ENCODE measurements around the gene MAST3.

DNA sequence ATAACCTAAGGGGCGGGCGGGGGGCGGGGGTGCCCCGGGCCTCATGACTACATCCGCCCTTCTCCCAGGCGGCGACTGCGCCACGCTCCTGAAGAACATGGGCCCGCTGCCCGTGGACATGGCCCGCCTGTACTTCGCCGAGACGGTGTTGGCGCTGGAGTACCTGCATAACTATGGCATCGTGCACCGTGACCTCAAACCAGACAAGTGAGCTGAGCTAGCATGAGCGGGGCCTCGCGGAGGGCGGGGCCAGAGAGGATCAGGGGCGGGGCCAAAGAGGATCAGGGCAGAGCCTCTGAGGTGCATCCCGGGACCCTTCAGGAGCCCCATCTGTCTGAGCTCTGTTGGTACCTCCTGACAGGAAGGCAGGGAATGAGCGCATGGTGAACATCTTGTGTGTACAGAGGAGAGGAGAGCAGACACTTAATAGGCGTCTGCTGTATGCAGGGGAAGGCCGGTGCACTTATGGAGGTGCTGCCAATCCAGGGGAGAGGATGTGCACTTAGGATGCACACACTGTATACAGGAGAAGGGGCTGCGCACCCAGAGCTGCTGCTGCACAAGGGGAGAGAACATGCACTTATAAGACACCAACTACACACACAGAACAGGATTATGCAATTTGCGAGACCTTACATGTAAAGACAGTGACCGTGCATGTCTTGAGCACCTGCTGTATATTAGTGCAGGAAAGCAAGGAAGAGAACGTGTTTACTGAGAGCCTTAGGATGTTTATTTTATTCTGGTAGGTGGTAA is 34.4 kb downstream of the MAST3 start:
- TF ChIP-seq EZH2phosphoT487 (IDR thresholded peaks at IDR 0.05; ENCODE audit: borderline replicate concordance), result no peak
- TF ChIP-seq, protein P1, sequence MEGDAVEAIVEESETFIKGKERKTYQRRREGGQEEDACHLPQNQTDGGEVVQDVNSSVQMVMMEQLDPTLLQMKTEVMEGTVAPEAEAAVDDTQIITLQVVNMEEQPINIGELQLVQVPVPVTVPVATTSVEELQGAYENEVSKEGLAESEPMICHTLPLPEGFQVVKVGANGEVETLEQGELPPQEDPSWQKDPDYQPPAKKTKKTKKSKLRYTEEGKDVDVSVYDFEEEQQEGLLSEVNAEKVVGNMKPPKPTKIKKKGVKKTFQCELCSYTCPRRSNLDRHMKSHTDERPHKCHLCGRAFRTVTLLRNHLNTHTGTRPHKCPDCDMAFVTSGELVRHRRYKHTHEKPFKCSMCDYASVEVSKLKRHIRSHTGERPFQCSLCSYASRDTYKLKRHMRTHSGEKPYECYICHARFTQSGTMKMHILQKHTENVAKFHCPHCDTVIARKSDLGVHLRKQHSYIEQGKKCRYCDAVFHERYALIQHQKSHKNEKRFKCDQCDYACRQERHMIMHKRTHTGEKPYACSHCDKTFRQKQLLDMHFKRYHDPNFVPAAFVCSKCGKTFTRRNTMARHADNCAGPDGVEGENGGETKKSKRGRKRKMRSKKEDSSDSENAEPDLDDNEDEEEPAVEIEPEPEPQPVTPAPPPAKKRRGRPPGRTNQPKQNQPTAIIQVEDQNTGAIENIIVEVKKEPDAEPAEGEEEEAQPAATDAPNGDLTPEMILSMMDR (conservative IDR thresholded peaks at IDR 0.05; ENCODE audit: low read length), result no peak
